Smooth muscle cell (in vitro differentiated cells): Measurements from ENCODE around the gene DBNDD1. TPM values are rescaled to one million over a fixed set of nuclear protein-coding genes. Genes with fewer than 3 reads are reported as not detected.
"Not testable (repeated sequence)": the region's sequence is repeated elsewhere in the genome, so short reads cannot be mapped to it uniquely, and the experiment has no call there.

Experiments used
- DNase-seq: peaks from one replicate; lab custom pipeline; 2025; ENCODE audit not compliant: unreplicated experiment; lab: John Stamatoyannopoulos, UW
- H2AFZ ChIP-seq: fragments of 200-600 bp; sonication (generic); 2 replicates; pipeline ENCODE4 v1.6.0; 2016; ENCODE audit warnings: antibody characterized with exemption, low read depth, mild to moderate bottlenecking
- H3F3A ChIP-seq: fragments of 200-600 bp; sonication (generic); 2 replicates; pipeline ENCODE4 v1.6.0; 2017; ENCODE audit warnings: antibody characterized with exemption, low read depth
- H3K27ac ChIP-seq: fragments of 200-600 bp; sonication (generic); 2 replicates; pipeline ENCODE4 v1.5.1; 2016; ENCODE audit warnings: low read depth, mild to moderate bottlenecking
- H3K27me3 ChIP-seq: fragments of 200-600 bp; sonication (generic); 2 replicates; pipeline ENCODE4 v1.6.1; 2016; ENCODE audit warnings: low read depth, mild to moderate bottlenecking
- H3K36me3 ChIP-seq: fragments of 200-600 bp; sonication (generic); 2 replicates; pipeline ENCODE4 v1.5.1; 2016; ENCODE audit warnings: low read depth
- H3K4me1 ChIP-seq: fragments of 200-600 bp; sonication (generic); 2 replicates; pipeline ENCODE4 v1.5.1; 2016; ENCODE audit warnings: low read depth
- H3K4me2 ChIP-seq: fragments of 200-600 bp; sonication (generic); 2 replicates; pipeline ENCODE4 v1.6.0; 2016; ENCODE audit warnings: mild to moderate bottlenecking
- H3K4me3 ChIP-seq: fragments of 200-600 bp; sonication (generic); 2 replicates; pipeline ENCODE4 v1.5.1; 2016; ENCODE audit warnings: mild to moderate bottlenecking
- H3K79me2 ChIP-seq: fragments of 200-600 bp; sonication (generic); 2 replicates; pipeline ENCODE4 v1.6.0; 2016; ENCODE audit warnings: low read depth, mild to moderate bottlenecking
- H3K9ac ChIP-seq: fragments of 200-600 bp; sonication (generic); 2 replicates; pipeline ENCODE4 v1.6.0; 2016; ENCODE audit warnings: low read depth
- H3K9me3 ChIP-seq: fragments of 200-600 bp; sonication (generic); replicated peaks from 2 replicates; pipeline ENCODE4 v1.5.1; 2016; ENCODE audit warnings: low read depth
- H4K20me1 ChIP-seq: fragments of 200-600 bp; sonication (generic); 2 replicates; pipeline ENCODE4 v1.6.0; 2016; ENCODE audit warnings: low read depth
- CTCF ChIP-seq: fragments of 200-600 bp; sonication (generic); IDR thresholded peaks from 2 replicates; pipeline ENCODE4 v1.5.1; 2017; ENCODE audit warnings: borderline replicate concordance, mild to moderate bottlenecking, antibody characterized with exemption; ENCODE audit not compliant: insufficient read depth, poor library complexity, severe bottlenecking
- WGBS: methylation state at CpG from one replicate; pipeline ENCODE4 v1.1.7; 2016; ENCODE audit warnings: low lambda C conversion rate; 5-methylcytosine and 5-hydroxymethylcytosine counted together
- polyA plus RNA-seq: library from polyadenylated mRNA; unstranded; fragments of >200 nt; fragmentation: Nextera tagmentation; extraction: Ambion mirVana; gene quantifications from 2 replicates; pipeline ENCODE4 v1.2.1, GENCODE V29; 2016
- total RNA-seq: library from RNA; depleted of rRNA; stranded (reverse); fragments of >200 nt; gene quantifications from 2 replicates; pipeline ENCODE4 v1.2.3, GENCODE V29; 2014

Gene DBNDD1
- total and polyA plus RNA-seq, 2 experiments from 2014 or later, result 3.3 to 3.8 TPM

GRCh38 chr16:89971495-89972243 is 47.6 kb downstream of the DBNDD1 start:
- Histone ChIP-seq H3K36me3 (no peaks in the 10 kb centered on the region), H3F3A (peaks cover 19% of the 10 kb centered on the region), H3K4me1 (peaks cover 15% of the 10 kb centered on the region), H2AFZ (peak overlapping the region; percentile 90), H3K4me3 (peak overlapping the region; percentile 91), H3K27ac (peak overlapping the region; percentile 80), H3K9ac (peak overlapping the region; percentile 89), H4K20me1 (no peaks in the 10 kb centered on the region), H3K4me2 (peak overlapping the region; percentile 90), H3K27me3 (no peaks in the 10 kb centered on the region), H3K79me2 (peaks cover 44% of the 10 kb centered on the region), H3K9me3 (no peaks in the 10 kb centered on the region)
- 67% methylated on average over 42 of the region's 42 CpGs for WGBS
- no peak for TF ChIP-seq CTCF
- no peak for DNase-seq

GRCh38 chr16:89969741-89970410 is 49.4 kb downstream of the DBNDD1 start:
- peaks cover 19% of the 10 kb centered on the region for H3F3A ChIP-seq
- peaks cover 29% of the 10 kb centered on the region for H3K79me2 ChIP-seq
- H3K4me2 ChIP-seq, result no peak overlapping the region
- H3K27me3 ChIP-seq, result no peaks in the 10 kb centered on the region
- no peaks in the 10 kb centered on the region for H3K36me3 ChIP-seq
- no peak overlapping the region for H3K4me3 ChIP-seq
- H3K27ac ChIP-seq, result no peak overlapping the region
- WGBS, result 100% methylated on average over 6 of the region's 6 CpGs
- TF ChIP-seq CTCF, result no peak
- no peaks in the 10 kb centered on the region for H3K9me3 ChIP-seq
- peaks cover 15% of the 10 kb centered on the region for H3K4me1 ChIP-seq
- no peaks in the 10 kb centered on the region for H4K20me1 ChIP-seq
- no peak overlapping the region for H2AFZ ChIP-seq
- H3K9ac ChIP-seq, result no peak overlapping the region
- DNase-seq, result no peak

- not testable (repeated sequence) for H3K4me1 ChIP-seq, H3K36me3 ChIP-seq
- 95% methylated on average over 11 of the region's 11 CpGs for WGBS
Measured at GRCh38 chr16:89968074-89968473, 51.2 kb downstream of the DBNDD1 start.

GRCh38 chr16:89967436-89967835 is 51.8 kb downstream of the DBNDD1 start:
- not testable (repeated sequence) for H3K4me2 ChIP-seq, H3K79me2 ChIP-seq, H3K36me3 ChIP-seq, DNase-seq, H3K27me3 ChIP-seq, H3K4me3 ChIP-seq, H3K9me3 ChIP-seq, H2AFZ ChIP-seq, H3K9ac ChIP-seq, H3K4me1 ChIP-seq, H3K27ac ChIP-seq, H4K20me1 ChIP-seq
- H3F3A ChIP-seq, result peaks cover 19% of the 10 kb centered on the region
- 92% methylated on average over 5 of the region's 5 CpGs for WGBS

More at GRCh38 chr16:89968074-89968473, 51.2 kb downstream of the DBNDD1 start:
- not testable (repeated sequence) for DNase-seq, H3K27ac ChIP-seq, H3K27me3 ChIP-seq, H4K20me1 ChIP-seq, H3K4me2 ChIP-seq, H3K9me3 ChIP-seq, H3K9ac ChIP-seq, H2AFZ ChIP-seq, H3K4me3 ChIP-seq
- Histone ChIP-seq H3F3A (peaks cover 19% of the 10 kb centered on the region), H3K79me2 (peaks cover 11% of the 10 kb centered on the region)
